Uterine smooth muscle cell (primary cell): ENCODE measurements around the gene L1CAM. TPM values are rescaled to one million over a fixed set of nuclear protein-coding genes. Genes with fewer than 3 reads are reported as not detected.

Experiments used
- total RNA-seq: library from RNA; depleted of rRNA; stranded (reverse); fragments of >200 nt; gene quantifications from 2 replicates; pipeline ENCODE4 v1.2.3, GENCODE V29; 2014

L1CAM gene, protein sequence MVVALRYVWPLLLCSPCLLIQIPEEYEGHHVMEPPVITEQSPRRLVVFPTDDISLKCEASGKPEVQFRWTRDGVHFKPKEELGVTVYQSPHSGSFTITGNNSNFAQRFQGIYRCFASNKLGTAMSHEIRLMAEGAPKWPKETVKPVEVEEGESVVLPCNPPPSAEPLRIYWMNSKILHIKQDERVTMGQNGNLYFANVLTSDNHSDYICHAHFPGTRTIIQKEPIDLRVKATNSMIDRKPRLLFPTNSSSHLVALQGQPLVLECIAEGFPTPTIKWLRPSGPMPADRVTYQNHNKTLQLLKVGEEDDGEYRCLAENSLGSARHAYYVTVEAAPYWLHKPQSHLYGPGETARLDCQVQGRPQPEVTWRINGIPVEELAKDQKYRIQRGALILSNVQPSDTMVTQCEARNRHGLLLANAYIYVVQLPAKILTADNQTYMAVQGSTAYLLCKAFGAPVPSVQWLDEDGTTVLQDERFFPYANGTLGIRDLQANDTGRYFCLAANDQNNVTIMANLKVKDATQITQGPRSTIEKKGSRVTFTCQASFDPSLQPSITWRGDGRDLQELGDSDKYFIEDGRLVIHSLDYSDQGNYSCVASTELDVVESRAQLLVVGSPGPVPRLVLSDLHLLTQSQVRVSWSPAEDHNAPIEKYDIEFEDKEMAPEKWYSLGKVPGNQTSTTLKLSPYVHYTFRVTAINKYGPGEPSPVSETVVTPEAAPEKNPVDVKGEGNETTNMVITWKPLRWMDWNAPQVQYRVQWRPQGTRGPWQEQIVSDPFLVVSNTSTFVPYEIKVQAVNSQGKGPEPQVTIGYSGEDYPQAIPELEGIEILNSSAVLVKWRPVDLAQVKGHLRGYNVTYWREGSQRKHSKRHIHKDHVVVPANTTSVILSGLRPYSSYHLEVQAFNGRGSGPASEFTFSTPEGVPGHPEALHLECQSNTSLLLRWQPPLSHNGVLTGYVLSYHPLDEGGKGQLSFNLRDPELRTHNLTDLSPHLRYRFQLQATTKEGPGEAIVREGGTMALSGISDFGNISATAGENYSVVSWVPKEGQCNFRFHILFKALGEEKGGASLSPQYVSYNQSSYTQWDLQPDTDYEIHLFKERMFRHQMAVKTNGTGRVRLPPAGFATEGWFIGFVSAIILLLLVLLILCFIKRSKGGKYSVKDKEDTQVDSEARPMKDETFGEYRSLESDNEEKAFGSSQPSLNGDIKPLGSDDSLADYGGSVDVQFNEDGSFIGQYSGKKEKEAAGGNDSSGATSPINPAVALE
- total RNA-seq: 2.7 and 5.5 TPM in 2 replicates

DNA sequence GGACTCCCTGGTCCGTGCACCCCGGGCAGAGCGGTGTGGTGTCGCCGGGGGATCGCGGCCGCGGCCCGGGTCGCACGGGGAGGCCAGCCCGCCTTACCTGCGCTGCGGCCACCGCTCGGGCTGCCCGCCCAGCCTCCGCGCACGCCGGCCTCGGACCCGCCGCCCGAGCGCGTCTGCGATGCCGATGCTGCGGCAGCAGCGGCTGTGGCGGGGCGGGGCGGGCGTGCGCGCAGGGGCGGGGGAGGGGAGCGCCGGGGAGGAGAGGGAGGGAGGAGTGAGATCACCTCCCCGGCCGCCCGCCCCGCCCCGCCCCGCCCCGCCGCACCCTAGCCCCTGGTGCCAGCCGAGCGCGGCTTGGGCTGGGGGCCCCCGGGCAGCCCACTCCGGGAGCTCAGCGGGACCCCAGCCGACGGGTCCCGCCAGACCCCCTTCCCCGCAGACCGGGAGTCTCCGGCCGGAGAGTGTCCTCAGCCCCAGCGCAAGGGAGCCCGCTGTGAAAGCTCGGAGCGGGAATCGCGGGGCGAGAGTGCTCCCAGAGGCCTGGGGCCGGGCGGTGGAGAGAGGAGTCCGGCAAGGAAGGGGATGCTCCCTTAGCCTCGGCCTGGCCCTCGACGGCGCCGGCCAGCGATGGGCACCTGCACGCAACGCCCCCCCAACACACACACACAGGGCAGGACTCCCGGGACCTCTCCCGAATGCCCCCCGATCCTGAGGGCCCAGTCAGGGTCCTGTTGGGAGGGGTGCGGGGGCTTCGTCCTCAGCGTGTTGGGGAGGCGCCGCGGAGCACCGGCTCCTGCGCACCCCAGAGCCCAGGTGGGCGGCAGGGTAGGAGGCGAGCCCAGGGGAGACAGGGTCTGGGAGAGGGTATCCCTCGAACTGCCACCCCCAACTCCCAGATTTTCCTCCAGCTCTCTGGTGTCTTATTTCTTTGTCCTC lies at the start of gene L1CAM:
TSS of gene L1CAM (minus strand) at position 206 of the 936 bp plus-strand sequence. CDS start 10,337 bp downstream, outside the sequence.

DNA sequence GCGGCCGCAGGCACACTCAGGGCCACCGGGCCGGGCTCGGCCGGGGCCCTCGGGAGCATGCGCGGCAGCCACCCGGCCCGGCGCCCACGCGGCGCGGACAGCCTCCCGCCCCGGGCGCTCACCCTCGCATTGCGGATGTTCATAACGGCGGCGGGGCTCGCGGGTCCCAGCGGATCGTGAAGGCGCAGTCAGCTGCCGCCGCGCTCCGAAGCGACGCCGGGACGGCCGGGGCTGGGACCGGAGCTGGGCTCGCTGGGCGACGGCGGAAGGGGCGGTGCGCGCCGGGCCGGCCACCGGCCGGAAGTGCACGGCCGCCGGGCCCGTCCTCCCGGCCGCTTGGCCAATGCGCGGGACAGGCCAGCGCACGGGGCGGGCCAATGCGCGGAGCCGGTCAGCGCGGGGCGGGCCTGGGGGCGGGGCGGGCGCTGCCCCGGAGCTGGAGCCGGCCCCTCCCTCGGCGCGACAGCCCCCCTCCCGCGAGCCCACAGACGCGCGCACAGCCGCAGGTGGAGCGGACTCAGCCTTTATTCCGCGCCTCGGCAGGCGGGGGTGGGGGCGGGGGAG lies 48.9 kb upstream of the L1CAM start, which contains the start of gene NAA10:
TSS of gene NAA10 (minus strand) at position 276 of the 564 bp plus-strand sequence. CDS start at position 143, 133 bp downstream.

DNA sequence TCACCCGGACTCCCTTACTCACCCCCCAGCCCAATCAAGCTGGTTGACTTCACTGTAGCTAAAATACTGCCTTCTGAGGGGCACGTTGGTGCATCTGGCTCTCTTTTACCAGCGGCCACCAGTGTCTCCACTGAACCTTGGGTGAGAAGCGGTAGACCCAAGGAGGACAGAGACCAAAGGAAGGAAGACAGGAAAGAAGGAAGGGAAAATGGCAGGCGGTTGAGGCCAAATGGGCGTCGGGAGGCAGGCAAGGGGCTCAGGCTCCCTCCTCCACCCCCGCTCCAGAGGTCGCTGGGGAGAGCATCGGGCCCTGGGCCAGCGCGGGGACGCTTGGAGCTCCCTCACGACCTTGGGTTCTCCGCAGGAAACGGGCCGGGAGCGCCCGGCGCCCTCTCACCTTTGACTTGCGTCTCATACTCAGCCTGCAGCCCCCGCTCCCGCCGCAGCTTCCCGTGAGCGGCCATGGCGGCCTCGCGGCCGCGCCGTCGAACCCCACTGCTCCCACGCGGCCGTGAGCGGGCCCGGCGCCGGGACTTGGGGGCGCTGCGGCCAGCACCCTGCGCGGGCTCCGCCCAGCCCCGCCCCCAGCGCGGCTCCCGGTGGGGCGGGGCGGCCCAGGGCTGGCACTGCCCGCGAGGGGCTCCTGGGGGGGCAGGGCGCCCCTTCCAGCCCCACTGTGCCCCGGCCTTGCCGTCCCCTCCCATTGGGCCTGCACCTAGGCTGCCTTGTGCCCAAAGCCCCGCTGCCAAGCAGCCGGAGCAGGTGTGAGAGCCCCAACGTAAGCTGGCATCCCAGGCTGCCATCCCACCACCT lies 40.0 kb upstream of the L1CAM start, which contains the start of gene ARHGAP4:
TSS of gene ARHGAP4 (minus strand) at position 526 of the 813 bp plus-strand sequence. CDS start at position 464, 62 bp downstream.

DNA sequence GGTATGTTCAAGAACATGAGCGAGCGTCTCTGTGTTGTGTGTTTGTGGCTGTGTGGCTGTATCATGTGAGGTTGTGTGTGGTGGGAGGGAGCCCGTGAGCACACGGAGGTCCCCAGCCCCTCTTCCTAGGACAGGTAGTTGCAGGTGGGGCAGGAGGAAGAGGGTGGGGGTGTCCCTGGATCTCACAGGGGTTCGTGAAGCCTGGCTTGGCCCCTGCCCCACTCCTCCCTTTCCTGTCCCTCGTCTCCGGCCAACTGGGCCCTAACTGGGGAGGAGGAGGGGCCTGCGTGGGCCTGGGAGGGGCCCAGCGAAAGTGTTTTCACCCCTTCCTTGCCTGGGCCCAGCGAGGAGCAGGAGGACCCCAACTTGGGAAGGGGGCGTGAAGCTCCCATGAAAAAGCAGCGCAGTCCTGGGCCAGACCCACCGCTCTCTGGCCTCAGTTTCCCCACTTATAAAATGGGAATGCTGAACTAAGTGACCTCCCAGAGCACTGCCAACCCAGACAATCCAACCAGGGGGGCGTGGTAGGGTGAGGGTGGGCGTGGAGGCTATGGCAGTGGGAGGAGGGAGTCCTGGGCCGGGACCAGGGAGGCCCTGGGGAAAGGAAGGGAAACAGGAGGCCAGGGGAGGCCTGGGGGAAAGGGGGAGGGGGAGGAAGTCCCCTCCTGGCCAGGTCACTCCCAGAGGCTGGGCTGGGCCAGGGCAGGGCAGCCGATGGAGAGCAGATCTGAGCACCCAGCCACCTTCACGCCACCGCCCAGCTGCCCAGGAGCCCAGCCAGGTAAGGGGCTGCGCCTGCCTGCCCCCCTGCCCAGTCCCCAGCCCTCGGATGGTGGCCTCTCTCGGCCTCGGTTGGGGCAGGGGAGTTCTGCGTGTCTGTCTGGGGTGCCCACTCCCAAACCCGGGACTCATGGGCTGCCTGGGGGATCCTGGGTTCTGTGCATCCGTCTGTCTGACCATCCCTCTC lies 18.3 kb upstream of the L1CAM start, which contains the start of gene AVPR2:
TSS of gene AVPR2 (plus strand) at position 683 of the 967 bp plus-strand sequence. CDS start 473 bp downstream, outside the sequence.

DNA sequence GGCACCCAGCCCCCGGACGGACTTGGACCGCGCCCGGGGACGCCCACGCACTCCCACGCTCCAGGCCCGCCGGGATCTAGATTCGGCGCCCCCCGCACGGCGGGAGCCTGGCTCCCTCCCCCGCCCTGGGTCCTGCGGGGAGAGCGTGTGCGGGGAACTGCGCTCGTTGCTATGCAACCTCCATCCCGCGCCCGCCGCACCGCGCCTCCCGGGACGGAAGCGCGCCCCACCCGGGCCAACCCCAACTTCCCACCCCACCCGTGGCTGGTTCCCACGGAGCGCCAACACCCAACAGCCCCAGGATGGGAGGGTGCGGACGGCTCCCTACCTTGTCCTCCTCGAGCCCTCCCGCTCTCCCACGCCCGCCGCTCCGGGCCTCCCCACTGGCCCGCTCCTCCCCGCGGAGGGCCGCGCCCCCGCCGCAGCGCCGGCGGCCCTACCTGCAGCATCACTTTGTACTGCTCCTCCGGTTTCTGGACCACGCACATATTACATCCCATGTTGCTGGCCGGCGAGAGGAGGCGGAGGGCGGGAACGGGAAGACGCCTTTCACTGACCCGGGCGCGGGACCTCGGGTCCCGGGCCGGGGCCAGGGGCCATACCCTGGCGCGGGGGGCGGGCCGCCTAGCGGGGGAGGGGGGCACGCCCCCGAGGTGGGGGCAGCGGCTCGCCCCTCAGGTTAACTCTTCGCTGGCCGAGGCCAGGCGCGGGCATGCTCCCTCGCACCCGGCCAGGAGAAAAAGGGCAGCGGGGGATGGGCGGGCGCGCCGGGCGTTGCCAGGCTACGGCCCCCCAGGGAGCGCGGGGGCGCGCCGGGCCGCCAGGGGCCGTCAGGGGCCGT lies 56.0 kb downstream of the L1CAM start, which contains the start of gene PDZD4:
TSS of gene PDZD4 (minus strand) at position 746 of the 841 bp plus-strand sequence. CDS start at position 500, 246 bp downstream.

Other genes with a start within 250 kb of the L1CAM start
- 0.11 TPM in 1 of 2 replicates, not detected in the other for gene DUSP9, start 239.0 kb downstream of the L1CAM start, total RNA-seq
- gene PNCK, start 212.4 kb downstream of the L1CAM start, total RNA-seq: 1.2 TPM in 1 of 2 replicates, not detected in the other
- gene SLC6A8, start 198.2 kb downstream of the L1CAM start, total RNA-seq: 7.0 and 19.5 TPM in 2 replicates
- 174 and 188 TPM in 2 replicates for gene BCAP31, start 161.8 kb downstream of the L1CAM start, total RNA-seq
- 9.6 and 11.0 TPM in 2 replicates for gene ABCD1, start 161.3 kb downstream of the L1CAM start, total RNA-seq
- 5.5 and 8.1 TPM in 2 replicates for gene PLXNB3, start 121.9 kb downstream of the L1CAM start, total RNA-seq
- 0.44 and 1.7 TPM in 2 replicates for gene SRPK3, start 105.1 kb downstream of the L1CAM start, total RNA-seq
- gene IDH3G, start 91.8 kb downstream of the L1CAM start, total RNA-seq: 50.4 and 60.0 TPM in 2 replicates
- 50.1 and 101 TPM in 2 replicates for gene SSR4, start 91.5 kb downstream of the L1CAM start, total RNA-seq
- gene PDZD4, start 55.6 kb downstream of the L1CAM start, total RNA-seq: 0.12 and 0.22 TPM in 2 replicates
- gene AVPR2, start 18.5 kb upstream of the L1CAM start, total RNA-seq: not detected in 2 replicates
- 2.7 and 3.6 TPM in 2 replicates for gene ARHGAP4, start 40.1 kb upstream of the L1CAM start, total RNA-seq
- 48.6 and 76.7 TPM in 2 replicates for gene NAA10, start 48.9 kb upstream of the L1CAM start, total RNA-seq
- 1.4 and 2.0 TPM in 2 replicates for gene RENBP, start 58.5 kb upstream of the L1CAM start, total RNA-seq
- 14.6 and 21.1 TPM in 2 replicates for gene HCFC1, start 85.6 kb upstream of the L1CAM start, total RNA-seq
- 6.1 and 7.5 TPM in 2 replicates for gene TMEM187, start 86.6 kb upstream of the L1CAM start, total RNA-seq
- gene IRAK1, start 133.7 kb upstream of the L1CAM start, total RNA-seq: 92.7 and 97.1 TPM in 2 replicates
- gene MECP2, start 211.5 kb upstream of the L1CAM start, total RNA-seq: 24.7 and 29.8 TPM in 2 replicates